ENCODE results near the gene TFEC. TPM values are rescaled to one million over a fixed set of nuclear protein-coding genes. Genes with fewer than 3 reads are reported as not detected.

Gene TFEC
- total RNA-seq, 1 experiment from 2014 or later = 0.12 TPM

DNA sequence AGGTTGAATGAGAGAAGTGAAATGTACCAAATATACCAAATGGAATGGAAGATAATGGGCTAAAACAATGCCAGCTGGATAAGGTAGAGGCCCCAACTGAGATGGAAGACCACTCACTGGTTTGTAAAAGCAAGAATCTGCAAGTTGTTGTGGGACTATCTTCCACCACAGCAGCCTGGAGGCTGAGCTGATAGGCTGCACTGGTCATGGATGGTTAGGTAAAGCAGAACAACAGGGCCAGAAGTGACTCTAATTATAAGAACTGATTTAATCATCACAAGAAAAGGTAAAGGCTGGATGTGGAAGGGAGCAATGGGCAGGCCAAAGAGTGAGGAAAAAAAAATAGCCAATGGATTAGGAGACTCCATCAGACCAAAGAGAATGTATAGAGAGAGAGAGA, 11.8 kb downstream of the TFEC start:
- no peak overlapping the region for H3K27ac ChIP-seq (ENCODE audit: low read depth, low read length)
- H2AFZ ChIP-seq (ENCODE audit: low read depth, low read length, poor library complexity, severe bottlenecking) = no peak overlapping the region
- no peak for TF ChIP-seq EZH2 (IDR thresholded peaks at IDR 0.05)
- TF ChIP-seq YY1 (IDR thresholded peaks at IDR 0.05; ENCODE audit: extremely low read depth, insufficient replicate concordance, low read depth, low read length) = no peak
- no peak for TF ChIP-seq MAX (IDR thresholded peaks at IDR 0.05)
- no peak for TF ChIP-seq SRF (IDR thresholded peaks at IDR 0.05; ENCODE audit: low read depth)
- no peak for TF ChIP-seq EGR1 (IDR thresholded peaks at IDR 0.05; ENCODE audit: low read depth)
- no peak for TF ChIP-seq SP1 (IDR thresholded peaks at IDR 0.05; ENCODE audit: low read depth)
- TF ChIP-seq, protein P1, sequence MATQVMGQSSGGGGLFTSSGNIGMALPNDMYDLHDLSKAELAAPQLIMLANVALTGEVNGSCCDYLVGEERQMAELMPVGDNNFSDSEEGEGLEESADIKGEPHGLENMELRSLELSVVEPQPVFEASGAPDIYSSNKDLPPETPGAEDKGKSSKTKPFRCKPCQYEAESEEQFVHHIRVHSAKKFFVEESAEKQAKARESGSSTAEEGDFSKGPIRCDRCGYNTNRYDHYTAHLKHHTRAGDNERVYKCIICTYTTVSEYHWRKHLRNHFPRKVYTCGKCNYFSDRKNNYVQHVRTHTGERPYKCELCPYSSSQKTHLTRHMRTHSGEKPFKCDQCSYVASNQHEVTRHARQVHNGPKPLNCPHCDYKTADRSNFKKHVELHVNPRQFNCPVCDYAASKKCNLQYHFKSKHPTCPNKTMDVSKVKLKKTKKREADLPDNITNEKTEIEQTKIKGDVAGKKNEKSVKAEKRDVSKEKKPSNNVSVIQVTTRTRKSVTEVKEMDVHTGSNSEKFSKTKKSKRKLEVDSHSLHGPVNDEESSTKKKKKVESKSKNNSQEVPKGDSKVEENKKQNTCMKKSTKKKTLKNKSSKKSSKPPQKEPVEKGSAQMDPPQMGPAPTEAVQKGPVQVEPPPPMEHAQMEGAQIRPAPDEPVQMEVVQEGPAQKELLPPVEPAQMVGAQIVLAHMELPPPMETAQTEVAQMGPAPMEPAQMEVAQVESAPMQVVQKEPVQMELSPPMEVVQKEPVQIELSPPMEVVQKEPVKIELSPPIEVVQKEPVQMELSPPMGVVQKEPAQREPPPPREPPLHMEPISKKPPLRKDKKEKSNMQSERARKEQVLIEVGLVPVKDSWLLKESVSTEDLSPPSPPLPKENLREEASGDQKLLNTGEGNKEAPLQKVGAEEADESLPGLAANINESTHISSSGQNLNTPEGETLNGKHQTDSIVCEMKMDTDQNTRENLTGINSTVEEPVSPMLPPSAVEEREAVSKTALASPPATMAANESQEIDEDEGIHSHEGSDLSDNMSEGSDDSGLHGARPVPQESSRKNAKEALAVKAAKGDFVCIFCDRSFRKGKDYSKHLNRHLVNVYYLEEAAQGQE (IDR thresholded peaks at IDR 0.05; ENCODE audit: low read depth) = no peak
- TF ChIP-seq ATF3 (IDR thresholded peaks at IDR 0.05) = no peak
- TF ChIP-seq ZNF274 (IDR thresholded peaks at IDR 0.05; ENCODE audit: low read depth, low read length) = no peak
- H4K20me1 ChIP-seq (ENCODE audit: insufficient read depth) = no peaks in the 10 kb centered on the region
- H3K27me3 ChIP-seq (ENCODE audit: insufficient read depth, low read length) = no peaks in the 10 kb centered on the region
- no peaks in the 10 kb centered on the region for H3K9me3 ChIP-seq (ENCODE audit: control insufficient read depth in 1 of 2, insufficient read depth in 1 of 2, low read depth in 1 of 2, low read length in 2 of 2)
- POLR2A ChIA-PET = no interaction called here
- no peaks in the 10 kb centered on the region; the same call in 1 of the 2 replicates for H3K9me2 ChIP-seq (ENCODE audit: insufficient read depth)
- H3K9ac ChIP-seq (ENCODE audit: low read length) = no peak overlapping the region
- CTCF ChIA-PET = no interaction called here
- H3K4me1 ChIP-seq (ENCODE audit: control insufficient read depth in 1 of 2, insufficient read depth in 2 of 2, low read length in 2 of 2) = no peaks in the 10 kb centered on the region
- intact Hi-C loops (cut with micrococcal nuclease) = no loop called here
- H3K36me3 ChIP-seq (ENCODE audit: control insufficient read depth in 1 of 2, insufficient read depth in 2 of 2, low read length in 2 of 2) = no peaks in the 10 kb centered on the region
- RAD21 ChIA-PET (ENCODE audit: low non-redundant PET in 1 of 2, low total read pairs in 2 of 2, uncharacterized antibody in 2 of 2, unreplicated experiment in 2 of 2) = no interaction called here
- H3K4me3 ChIP-seq (replicated peaks in 1 of 2; ENCODE audit: low read depth in 1 of 2, low read length in 2 of 2) = no peak overlapping the region
- H3K79me2 ChIP-seq (ENCODE audit: insufficient read depth, low read length) = no peaks in the 10 kb centered on the region
- DNase-seq (ENCODE audit: low read depth, low spot score) (no peak), ATAC-seq (no peak)
- no TSS peak for BruUV-seq (replicated peaks)
- H3K4me2 ChIP-seq (ENCODE audit: low read length) = no peak overlapping the region

Data from HCT116 (cell line).